Measurements from ENCODE around the gene CNTNAP2. TPM values are rescaled to one million over a fixed set of nuclear protein-coding genes. Genes with fewer than 3 reads are reported as not detected.

CNTNAP2 gene
- total RNA-seq, 2 donors from 2014 or later: 171 to 228 TPM

GRCh38 chr7:146296028-146296427 is 179.4 kb downstream of the CNTNAP2 start:
- no peaks in the 10 kb centered on the region for H3K4me1 Mint-ChIP-seq
- Histone ChIP-seq H3K36me3 (ENCODE audit: control insufficient read depth, insufficient read depth, low read length) (no peaks in the 10 kb centered on the region), H3K27me3 (ENCODE audit: control insufficient read depth, insufficient read depth, low read length, poor library complexity, severe bottlenecking) (no peaks in the 10 kb centered on the region), H3K4me3 (ENCODE audit: low read length) (no peak overlapping the region), H3K9me3 (ENCODE audit: control insufficient read depth, low read length) (no peaks in the 10 kb centered on the region), H3K4me1 (ENCODE audit: control insufficient read depth, insufficient read depth, low read length) (no peaks in the 10 kb centered on the region), H3K9ac (ENCODE audit: extremely low read depth, low read length, poor library complexity, severe bottlenecking) (no peak overlapping the region), H3K27ac (ENCODE audit: low read depth, low read length) (no peak overlapping the region)
- no peak for DNase-seq
- no peaks in the 10 kb centered on the region for H3K36me3 Mint-ChIP-seq (ENCODE audit: low read depth)
- WGBS, 2 experiments (ENCODE audit: insufficient coverage in 1 of 2, insufficient read length in 1 of 2): 81 to 100% methylated on average over 1 of the region's 1 CpG
- H3K27ac Mint-ChIP-seq: no peak overlapping the region
- H3K27me3 Mint-ChIP-seq (ENCODE audit: insufficient read depth): no peaks in the 10 kb centered on the region
- no peaks in the 10 kb centered on the region for H3K9me3 Mint-ChIP-seq
- H3K4me3 Mint-ChIP-seq: no peak overlapping the region
- TF ChIP-seq CTCF (conservative IDR thresholded peaks at IDR 0.05): no peak

GRCh38 chr7:146314962-146315361 is 198.4 kb downstream of the CNTNAP2 start:
- no peaks in the 10 kb centered on the region for H3K4me1 ChIP-seq (ENCODE audit: control insufficient read depth, insufficient read depth, low read length)
- H3K9ac ChIP-seq (ENCODE audit: extremely low read depth, low read length, poor library complexity, severe bottlenecking): no peak overlapping the region
- Mint-ChIP-seq H3K4me1 (peaks cover 7% of the 10 kb centered on the region), H3K27me3 (ENCODE audit: insufficient read depth) (no peaks in the 10 kb centered on the region), H3K4me3 (no peak overlapping the region), H3K9me3 (no peaks in the 10 kb centered on the region), H3K36me3 (ENCODE audit: low read depth) (no peaks in the 10 kb centered on the region), H3K27ac (peak overlapping the region; percentile 26)
- WGBS, 2 experiments (ENCODE audit: insufficient coverage in 1 of 2, insufficient read length in 1 of 2): 75 to 76% methylated on average over 2 of the region's 2 CpGs
- no peaks in the 10 kb centered on the region for H3K36me3 ChIP-seq (ENCODE audit: control insufficient read depth, insufficient read depth, low read length)
- DNase-seq: peak; percentile 60
- H3K4me3 ChIP-seq (ENCODE audit: low read length): no peak overlapping the region
- no peak overlapping the region for H3K27ac ChIP-seq (ENCODE audit: low read depth, low read length)
- no peaks in the 10 kb centered on the region for H3K27me3 ChIP-seq (ENCODE audit: control insufficient read depth, insufficient read depth, low read length, poor library complexity, severe bottlenecking)
- H3K9me3 ChIP-seq (ENCODE audit: control insufficient read depth, low read length): no peaks in the 10 kb centered on the region
- TF ChIP-seq CTCF (conservative IDR thresholded peaks at IDR 0.05): no peak

DNA sequence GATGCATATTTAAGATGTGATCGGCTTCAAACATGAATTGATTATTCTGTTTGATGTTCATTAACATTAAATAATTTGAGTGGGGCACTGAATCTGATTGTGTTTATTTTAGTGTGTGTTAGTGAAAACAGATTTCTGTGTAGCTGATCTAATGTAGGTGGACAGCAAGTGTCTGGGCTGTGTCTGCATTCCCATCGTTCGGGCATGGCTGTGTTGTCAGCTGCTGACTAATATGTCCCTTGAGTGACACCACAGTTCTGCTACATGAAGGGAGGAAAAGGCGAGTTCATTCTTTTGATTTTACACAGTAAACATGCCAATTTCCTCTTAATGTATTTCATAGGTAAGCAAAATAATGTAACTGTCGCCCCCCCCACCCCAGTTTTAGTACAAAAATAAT is 203.0 kb downstream of the CNTNAP2 start:
- no peaks in the 10 kb centered on the region for H3K4me1 ChIP-seq (ENCODE audit: control insufficient read depth, insufficient read depth, low read length)
- H3K9me3 Mint-ChIP-seq: no peaks in the 10 kb centered on the region
- no peaks in the 10 kb centered on the region for H3K27me3 ChIP-seq (ENCODE audit: control insufficient read depth, insufficient read depth, low read length, poor library complexity, severe bottlenecking)
- H3K27me3 Mint-ChIP-seq (ENCODE audit: insufficient read depth): no peaks in the 10 kb centered on the region
- H3K4me3 Mint-ChIP-seq: no peak overlapping the region
- WGBS, 2 experiments (ENCODE audit: insufficient coverage in 1 of 2, insufficient read length in 1 of 2): 80 to 91% methylated on average over 1 to 4 of the region's 5 CpGs
- no peaks in the 10 kb centered on the region for H3K36me3 Mint-ChIP-seq (ENCODE audit: low read depth)
- H3K27ac ChIP-seq (ENCODE audit: low read depth, low read length): no peak overlapping the region
- H3K4me1 Mint-ChIP-seq: peaks cover 9% of the 10 kb centered on the region
- no peak overlapping the region for H3K4me3 ChIP-seq (ENCODE audit: low read length)
- no peak overlapping the region for H3K27ac Mint-ChIP-seq
- no peak overlapping the region for H3K9ac ChIP-seq (ENCODE audit: extremely low read depth, low read length, poor library complexity, severe bottlenecking)
- no peak for TF ChIP-seq CTCF (conservative IDR thresholded peaks at IDR 0.05)
- no peaks in the 10 kb centered on the region for H3K36me3 ChIP-seq (ENCODE audit: control insufficient read depth, insufficient read depth, low read length)
- no peaks in the 10 kb centered on the region for H3K9me3 ChIP-seq (ENCODE audit: control insufficient read depth, low read length)
- DNase-seq: no peak
